HG02840 (cell line): ENCODE results near the gene DCDC1.
"Not testable (repeated sequence)": the region's sequence is repeated elsewhere in the genome, so short reads cannot be mapped to it uniquely, and the experiment has no call there.

Experiments
- ATAC-seq: cut with Tn5 transposase; IDR thresholded peaks from one replicate; pipeline ENCODE4 v1.9.1; 2021; ENCODE audit warnings: mild to moderate bottlenecking, moderate library complexity, moderate number of reproducible peaks; ENCODE audit not compliant: unreplicated experiment, low FRiP score

The DCDC1 gene

GRCh38 chr11:31001427-31001826 lies 368.1 kb downstream of the DCDC1 start:
- ATAC-seq = no peak

DNA sequence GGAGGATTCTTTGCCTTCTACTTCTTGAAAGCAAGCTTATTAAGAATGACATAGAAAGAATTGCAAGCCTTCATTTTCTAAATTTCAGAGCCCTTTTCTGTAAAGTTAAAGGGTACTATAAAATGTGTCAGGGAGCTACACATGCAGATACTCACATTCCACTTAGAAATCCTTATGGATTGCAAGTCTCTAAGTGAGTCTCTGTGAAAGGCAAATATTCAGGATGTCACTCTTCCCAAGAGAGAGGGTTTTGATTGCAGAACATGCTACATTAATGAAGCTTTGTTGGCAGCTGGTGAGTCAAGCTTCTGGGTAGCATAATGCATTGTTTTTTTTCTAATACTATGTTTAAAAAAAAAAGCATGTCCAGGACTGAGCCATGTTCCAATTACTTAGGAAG lies 369.2 kb downstream of the DCDC1 start:
- ATAC-seq = no peak

GRCh38 chr11:30992513-30992849 lies 377.1 kb downstream of the DCDC1 start:
- no peak for ATAC-seq

DNA sequence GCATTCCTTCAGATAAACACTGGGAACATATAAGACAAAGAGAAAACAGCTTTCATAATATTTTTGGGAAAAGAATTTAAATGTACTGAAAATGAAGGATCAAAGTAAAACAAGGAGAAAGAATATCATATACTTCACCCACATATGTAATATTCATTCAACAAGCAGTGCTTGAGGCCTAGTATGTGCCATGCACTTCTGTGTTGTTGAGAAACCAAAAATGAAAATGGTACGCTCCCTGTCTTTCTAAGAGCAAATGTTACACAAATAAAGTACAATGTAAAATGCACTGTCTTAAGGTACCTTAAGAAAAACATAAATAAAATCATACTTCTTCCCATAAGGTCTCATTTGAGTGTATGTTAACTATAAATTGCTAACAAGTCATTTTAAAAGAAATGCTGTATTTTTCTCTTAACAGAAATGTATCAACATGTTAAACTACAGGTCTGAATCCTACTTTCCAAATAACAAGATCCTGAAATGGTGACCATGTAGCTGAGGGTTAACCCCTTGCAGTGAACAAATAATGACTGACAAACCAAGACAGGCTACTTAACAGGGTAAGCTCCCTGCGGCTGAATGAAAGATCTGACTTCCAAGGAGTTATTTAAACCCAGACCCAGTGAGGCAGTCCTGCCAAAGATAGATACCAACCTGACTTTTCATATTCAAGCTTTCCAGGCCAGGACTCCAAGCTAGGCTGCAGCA lies 377.6 kb downstream of the DCDC1 start:
- ATAC-seq = no peak

- ATAC-seq = no peak
These were observed 378.2 kb downstream of the DCDC1 start for GRCh38 chr11:30991376-30991775.

DNA sequence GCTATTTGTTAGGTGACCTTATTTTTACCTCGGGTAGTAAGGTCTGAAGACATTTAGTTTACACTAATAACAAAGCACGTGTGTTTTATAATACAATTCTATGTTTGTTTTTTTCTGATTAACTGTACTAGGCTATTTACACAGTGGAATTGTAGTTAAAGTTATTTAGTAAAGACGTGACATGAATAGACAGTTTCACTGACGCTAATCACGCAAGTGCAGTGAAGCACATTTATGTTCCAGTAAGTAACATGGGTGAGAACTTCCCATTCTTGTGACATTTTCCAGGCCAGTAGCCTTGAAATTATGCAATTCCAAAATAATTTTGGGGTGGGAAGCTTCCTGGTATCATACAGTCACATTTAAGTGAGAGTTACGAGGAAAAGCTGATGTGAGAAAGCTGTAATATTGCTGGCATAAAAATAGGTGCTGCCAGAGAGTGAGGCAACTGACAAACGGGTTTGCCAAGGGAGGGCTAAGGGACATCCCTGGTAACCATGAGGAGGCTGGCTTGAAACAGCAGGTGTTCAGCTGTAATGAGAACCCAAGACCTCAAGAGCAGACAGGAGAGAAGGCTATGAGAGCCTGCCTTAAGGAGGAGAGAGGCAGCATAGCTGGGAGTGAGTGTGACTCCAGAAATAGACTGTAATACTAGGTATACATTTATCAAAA lies 378.8 kb downstream of the DCDC1 start:
- no peak for ATAC-seq

DNA sequence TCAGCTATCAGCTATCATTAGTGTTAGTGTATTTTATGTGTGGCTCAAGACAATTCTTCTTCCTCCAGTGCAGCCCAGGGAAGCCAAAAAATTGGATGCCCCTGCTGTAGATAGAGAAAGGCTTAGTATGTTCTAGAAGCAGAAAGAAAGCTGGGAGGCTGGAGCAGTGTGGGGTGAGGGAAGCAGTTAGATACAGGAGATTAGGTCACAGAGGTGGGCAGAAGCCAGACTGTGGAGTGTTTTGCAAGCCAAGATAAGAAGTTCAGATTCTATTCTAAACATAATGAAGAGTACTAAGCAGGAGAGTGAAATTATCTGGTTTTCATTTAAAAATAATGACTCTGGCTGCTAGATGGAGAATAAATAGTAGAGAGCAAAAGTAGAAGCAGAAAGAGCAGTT lies 381.7 kb downstream of the DCDC1 start:
- no peak for ATAC-seq

GRCh38 chr11:30985536-30985935 lies 384.0 kb downstream of the DCDC1 start:
- no peak for ATAC-seq

DNA sequence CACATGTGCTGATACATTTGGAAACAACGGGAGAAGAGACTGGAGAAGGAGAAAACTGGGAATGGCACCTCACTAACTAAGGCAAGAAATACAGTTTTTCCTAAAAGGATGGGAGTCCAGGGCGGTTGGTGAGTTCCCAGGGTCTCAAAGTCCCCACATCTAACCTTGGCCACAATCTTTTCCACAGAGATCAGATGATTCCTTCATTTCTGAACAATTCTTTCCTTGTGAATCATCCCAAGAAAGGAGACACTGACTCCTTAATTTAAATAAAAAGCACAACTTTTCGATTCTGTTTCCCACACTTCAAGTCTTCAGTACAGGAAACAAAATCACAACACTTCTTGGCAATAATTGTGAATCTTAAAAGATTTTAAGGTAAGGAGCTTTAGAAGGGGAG lies 384.7 kb downstream of the DCDC1 start:
- ATAC-seq = no peak

- no peak for ATAC-seq
These were observed 385.1 kb downstream of the DCDC1 start for GRCh38 chr11:30984442-30984816.

- ATAC-seq = no peak
These were observed 385.6 kb downstream of the DCDC1 start for GRCh38 chr11:30983776-30984441.

DNA sequence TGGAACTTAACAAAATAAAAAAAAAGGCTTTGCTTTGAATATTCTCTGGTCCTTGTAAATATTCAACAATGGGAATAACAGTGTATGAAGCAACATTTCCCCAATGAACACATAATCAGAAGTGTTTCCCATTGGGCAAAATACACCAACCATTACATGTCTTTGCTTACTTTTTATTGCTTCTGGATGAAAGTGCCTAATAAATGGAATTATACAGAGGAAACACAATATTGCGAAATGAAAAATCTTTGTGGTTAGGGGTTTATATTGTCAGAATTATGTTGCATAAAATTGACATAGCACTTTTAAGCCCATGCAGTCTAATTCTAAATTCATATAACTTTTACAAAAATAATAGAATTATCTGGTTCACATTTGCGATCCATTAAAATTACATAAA lies 386.4 kb downstream of the DCDC1 start:
- ATAC-seq = no peak

GRCh38 chr11:30967579-30967978 lies 402.0 kb downstream of the DCDC1 start:
- ATAC-seq = no peak

- no peak for ATAC-seq
These were observed 409.0 kb downstream of the DCDC1 start for GRCh38 chr11:30960387-30960992.

DNA sequence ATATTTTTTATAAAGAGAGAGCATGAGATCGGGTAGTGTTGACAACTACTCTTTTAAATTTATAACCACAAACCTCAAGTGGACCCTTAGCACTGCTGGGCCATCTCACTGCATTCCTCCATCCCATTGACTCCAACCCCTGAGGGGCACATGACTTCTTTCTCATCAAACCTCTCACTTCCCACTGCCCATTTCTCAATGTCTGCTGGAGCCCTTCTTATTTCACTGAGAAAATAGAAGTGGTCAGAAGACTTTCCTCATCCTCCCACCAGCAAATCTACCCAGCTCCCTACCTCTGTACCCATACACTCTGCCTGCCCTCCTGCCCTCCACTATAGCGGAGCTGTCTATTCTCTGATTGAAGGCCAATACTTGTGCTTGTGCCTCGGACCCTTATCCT lies 412.8 kb downstream of the DCDC1 start:
- no peak for ATAC-seq

DNA sequence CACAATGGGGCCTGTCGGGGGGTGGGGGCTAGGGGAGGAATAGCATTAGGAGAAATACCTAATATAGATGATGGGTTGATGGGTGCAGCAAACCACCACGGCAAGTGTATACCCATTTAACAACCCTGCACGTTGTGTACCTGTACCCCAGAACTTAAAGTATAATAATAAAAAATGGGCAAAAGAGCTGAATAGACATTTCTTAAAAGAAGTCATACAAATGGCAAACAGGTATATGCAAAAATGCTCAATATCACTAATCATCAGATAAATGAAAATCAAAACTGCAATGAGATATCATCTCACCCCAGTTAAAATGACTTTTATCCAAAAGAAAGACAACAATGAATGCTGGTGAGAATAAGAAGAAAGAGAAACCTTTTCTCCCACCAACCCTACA lies 419.7 kb downstream of the DCDC1 start:
- ATAC-seq = no peak

DNA sequence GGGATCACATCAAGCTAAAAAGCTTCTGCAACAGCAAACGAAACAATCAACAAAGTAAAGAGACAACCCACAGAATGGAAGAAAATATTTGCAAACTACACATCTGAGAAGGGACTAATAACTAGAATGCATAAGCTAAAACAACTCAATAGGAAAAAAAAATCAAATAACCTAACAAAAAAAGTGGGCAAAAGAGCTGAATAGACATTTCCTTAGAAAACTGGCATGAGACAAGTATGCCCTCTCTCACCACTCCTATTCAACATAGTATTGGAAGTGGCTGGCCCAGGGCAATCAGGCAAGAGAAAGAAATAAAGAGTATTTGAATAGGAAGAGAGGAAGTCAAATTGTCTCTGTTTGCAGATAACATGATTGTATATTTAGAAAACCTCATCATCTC lies 421.8 kb downstream of the DCDC1 start:
- not testable (repeated sequence) for ATAC-seq

GRCh38 chr11:30938810-30939209 lies 430.7 kb downstream of the DCDC1 start:
- ATAC-seq = no peak

DNA sequence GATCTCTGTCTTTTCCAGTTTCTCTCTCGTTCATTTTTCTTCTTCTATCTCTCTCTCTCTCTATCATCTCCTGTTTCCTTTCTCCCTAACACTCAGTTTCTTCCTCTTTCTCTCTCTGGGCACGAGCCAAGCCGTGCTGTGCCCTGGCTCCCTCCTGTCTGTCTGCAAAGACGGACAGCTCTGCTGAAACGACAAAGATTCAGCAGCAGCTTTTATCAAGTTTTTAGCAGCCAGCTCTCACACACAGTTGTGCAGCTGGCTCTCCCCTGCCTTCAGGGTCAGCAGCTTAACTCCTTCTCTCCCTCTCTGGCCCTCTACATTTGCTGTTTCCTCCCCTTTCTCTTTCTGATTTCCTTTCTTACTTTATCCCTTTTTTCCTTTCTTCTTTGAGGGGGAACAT lies 431.4 kb downstream of the DCDC1 start:
- no peak for ATAC-seq

- ATAC-seq = no peak
These were observed 433.0 kb downstream of the DCDC1 start for GRCh38 chr11:30936491-30936890.

DNA sequence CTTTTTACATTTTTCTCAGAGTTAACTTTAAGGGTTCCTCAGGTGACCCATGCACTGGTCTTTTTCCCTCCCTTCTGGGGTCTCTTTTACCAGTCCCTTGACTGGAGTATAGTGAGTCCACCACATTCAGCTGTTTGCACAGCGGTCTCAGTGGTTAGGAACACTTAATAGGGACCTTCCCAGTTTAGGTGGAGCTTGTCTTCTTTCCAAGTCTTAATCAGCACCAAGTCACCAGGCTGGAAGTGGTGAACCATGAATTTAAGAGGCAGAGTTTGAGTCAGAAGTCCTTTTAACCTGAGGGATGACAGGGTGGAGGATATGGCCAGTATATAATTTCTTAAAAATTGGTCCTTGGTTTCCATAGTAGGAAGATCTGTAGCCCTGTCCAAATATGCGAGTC lies 433.7 kb downstream of the DCDC1 start:
- no peak for ATAC-seq

DNA sequence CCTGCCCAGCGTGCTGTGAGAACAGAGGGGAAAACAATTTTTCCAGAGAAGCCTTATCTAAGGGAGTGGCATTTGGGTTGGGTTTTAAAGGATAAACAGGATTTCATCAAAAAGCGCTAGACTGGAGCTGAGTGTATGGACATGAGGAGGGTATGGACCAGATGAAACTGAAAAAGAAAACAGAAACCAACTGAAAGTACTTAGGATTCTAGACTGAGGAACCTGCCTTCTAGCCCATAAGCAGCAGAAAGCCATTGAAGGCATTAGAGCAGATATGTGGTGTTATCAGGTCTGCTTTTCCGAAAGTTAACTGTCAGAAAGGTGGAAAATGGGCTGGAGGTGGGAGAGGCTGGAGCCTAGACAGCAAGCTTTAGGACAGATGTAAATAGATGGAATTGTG lies 443.4 kb downstream of the DCDC1 start:
- no peak for ATAC-seq
